ENCODE measurements around the gene KNG1.

Gene KNG1

GRCh38 chr3:186713499-186713898, 3.7 kb upstream of the KNG1 start:
- no peak for DNase-seq

DNA sequence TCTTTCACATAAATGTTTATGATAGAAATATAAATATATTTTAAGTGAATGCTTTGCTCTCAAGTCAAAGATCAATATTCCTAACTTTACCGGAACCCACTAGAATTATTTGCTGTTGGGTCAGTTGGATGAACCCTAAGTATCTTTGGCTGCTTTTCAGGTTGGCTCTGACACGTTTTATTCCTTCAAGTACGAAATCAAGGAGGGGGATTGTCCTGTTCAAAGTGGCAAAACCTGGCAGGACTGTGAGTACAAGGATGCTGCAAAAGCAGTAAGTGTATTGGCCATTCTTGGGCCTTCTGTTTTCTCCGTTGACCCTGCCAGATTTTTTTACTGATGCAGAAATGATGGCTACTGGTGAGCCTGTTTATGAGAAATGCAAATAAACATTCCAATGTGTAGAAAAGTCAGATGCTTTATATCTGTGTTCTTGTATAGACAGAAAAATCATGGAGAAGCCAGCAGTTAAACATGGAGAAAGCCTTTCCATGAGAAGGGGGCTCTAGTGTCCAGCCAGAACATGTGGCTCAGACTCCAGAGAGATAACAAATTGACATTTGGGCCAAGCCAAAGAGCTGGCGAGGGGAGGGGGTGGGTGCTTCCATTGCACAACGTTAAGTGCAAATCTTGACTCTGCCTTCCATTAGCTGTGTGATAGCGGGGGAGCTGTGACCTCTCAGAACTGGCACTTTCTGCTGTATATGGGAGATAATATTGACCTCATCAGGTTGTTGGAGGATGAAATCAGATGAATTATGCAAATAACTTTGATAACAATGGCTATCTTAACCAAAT, 3.0 kb downstream of the KNG1 start:
- DNase-seq, result no peak

GRCh38 chr3:186722457-186722856, 5.3 kb downstream of the KNG1 start:
- no peak for DNase-seq

GRCh38 chr3:186724911-186725310, 7.8 kb downstream of the KNG1 start:
- DNase-seq, result no peak

- DNase-seq, result no peak
Measured at GRCh38 chr3:186732169-186732766, 15.1 kb downstream of the KNG1 start.

DNA sequence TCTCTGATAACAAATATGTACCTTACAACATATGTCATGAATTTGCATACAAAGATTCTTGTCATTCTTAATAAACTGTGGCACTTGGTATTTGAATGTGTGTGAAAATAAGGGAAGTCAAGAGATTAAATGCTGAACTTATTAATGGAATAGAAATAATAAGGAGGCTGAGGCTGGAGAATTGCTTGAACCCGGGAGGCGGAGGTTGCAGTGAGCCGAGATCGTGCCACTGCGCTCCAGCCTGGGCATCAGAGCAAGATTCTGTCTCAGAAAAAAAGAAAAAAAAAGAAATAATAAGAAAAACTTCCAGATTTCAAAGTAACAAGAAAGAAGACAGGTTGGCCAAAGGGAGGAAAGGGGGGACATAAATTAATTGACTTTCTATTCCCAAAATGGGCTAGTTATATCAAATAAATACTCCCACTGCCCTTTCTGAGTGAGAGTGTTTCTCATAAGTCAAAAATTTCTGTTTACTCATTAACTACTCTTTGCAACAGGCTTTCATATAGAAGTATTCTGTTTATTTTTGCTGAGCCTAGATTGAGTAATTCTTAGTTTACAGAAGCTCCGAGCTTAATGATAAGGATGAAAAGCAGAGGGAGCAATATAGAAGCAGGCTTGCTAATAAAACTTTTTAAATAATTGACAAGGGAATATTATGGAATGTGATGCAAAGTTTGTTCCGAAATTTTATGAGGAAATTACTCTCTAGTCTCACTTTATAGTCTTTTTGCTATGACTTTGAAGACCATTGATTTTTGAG, 25.6 kb downstream of the KNG1 start:
- DNase-seq, result no peak

DNA sequence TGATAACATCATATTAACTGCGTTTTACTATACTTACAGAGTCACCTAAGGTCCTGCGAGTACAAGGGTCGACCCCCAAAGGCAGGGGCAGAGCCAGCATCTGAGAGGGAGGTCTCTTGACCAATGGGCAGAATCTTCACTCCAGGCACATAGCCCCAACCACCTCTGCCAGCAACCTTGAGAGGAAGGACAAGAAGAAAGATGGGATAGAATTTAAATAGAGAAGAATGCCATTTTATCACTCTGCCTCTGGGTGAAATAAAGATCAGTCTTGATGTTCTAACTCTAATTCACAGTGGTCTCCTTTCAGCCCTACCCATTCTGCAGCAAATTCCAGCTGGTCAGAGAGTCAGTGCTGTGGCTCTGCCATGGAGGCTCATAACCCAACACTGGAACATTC, 26.5 kb downstream of the KNG1 start:
- DNase-seq, result no peak

GRCh38 chr3:186746008-186746407, 28.8 kb downstream of the KNG1 start:
- DNase-seq, result peak; percentile 49

- DNase-seq, result no peak
Measured at GRCh38 chr3:186750316-186750715, 33.2 kb downstream of the KNG1 start.

DNA sequence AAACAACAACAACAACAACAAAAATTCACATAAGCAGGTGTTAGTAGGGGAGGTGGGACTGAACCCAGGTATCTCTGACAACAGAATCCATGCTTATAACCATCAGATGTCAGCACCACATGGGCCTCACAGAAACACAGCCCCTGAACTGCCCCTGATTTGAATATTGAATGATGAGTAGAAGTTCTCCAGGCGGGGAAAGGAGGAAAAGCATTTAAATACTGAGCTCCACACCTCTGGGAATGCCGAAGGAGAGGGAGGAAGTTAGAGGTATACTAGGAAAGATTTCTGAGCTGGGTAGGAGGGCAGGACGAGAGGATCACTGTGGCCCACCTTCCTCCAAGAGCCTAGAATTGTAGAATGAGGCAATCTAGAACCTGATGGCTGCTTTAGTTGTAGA, 34.3 kb downstream of the KNG1 start:
- no peak for DNase-seq

DNA sequence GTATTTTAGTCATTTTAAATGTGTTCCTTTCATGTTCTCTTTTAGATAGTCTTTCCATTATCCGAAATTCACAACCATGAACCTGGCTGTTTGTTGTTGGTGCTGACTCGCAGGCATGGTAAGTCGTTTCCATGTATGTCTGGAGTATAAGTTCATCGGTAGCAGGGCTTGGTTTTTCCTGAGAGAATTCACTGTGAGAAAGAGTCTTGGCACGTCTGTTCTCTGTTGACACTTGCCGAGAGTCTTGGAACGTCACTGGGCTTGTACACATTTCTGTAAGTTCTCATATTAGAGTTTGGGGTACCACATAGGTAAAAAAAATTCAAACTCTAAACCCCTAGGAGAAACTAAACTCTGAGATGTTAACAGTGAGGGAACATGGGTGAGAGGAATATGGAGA, 36.8 kb downstream of the KNG1 start:
- DNase-seq, result no peak

DNA sequence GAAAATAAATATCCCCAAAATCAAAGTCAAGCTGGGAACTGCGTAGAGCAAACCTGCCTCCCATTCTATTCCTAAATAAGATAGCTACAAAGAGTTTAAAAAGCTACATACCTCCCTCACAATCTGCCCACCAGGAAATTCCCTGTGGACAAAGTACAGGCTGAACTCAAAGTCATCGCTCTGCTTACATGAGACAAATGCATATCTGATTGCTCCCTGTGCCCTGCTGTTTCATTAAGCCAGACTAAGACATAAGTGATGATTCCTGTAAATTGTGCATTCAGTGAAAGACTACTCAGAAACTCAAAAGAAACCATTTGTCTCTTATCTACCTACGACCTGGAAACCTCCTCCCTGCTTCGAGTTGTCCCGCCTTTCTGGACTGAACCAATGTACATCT, 37.7 kb downstream of the KNG1 start:
- no peak for DNase-seq

DNA sequence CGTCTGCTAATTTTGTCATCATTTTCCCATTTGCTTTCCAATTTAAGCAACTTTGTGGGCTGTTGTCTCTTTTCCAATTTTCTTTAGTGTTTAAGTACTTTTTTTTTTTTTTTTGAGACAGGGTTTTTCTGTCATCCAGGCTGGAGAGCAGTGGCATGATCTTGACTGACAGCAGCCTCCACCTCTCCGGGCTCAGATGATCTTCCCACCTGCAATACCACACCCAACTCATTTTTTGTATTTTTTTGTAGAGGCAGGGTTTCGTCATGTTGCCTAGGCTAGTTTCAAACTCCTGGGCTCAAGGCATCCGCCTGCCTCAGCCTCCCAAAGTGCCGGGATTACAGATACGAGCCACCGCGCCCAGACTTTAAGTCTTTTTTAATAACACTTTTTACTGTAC, 40.1 kb downstream of the KNG1 start:
- DNase-seq, result no peak

GRCh38 chr3:186757686-186758220, 40.6 kb downstream of the KNG1 start:
- DNase-seq, result no peak

DNA sequence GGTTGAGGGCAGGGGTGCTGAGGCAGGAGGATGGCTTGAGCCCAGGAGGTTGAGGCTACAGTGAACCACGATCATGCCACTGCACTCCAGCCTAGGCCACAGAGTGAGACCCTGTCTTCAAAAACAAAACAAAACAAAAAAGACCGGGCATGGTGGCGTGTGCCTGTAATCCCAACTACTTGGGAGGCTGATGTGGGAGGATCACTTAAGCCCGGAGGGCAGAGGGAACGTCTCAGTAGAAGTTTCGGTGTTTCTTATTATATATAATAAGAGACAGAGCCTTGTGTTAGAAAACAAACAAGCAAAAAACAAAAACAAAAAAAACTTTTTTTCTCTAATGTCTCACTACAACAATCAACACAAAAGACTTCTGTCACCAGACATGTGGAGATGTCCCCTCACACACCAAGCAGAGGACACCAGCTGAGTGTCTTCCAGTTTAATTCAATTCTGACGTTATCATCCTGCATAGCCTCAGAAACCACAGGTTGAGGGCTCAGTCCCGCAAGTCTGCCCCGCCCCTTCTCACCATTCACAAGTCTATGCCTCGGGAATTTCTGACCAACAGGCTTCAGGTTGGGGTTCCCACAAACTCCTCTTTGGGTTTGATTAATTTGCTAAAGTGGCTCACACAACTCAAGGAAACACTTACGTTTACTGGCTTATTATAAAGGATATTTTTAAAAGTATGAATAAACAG, 42.2 kb downstream of the KNG1 start:
- DNase-seq, result no peak

GRCh38 chr3:186760141-186760833, 43.1 kb downstream of the KNG1 start:
- no peak for DNase-seq

GRCh38 chr3:186760897-186761447, 43.8 kb downstream of the KNG1 start:
- no peak for DNase-seq

GRCh38 chr3:186772281-186772694, 55.1 kb downstream of the KNG1 start:
- no peak for DNase-seq

- peak; percentile 72 for DNase-seq
Measured at GRCh38 chr3:186772701-186773417, 55.7 kb downstream of the KNG1 start.

DNA sequence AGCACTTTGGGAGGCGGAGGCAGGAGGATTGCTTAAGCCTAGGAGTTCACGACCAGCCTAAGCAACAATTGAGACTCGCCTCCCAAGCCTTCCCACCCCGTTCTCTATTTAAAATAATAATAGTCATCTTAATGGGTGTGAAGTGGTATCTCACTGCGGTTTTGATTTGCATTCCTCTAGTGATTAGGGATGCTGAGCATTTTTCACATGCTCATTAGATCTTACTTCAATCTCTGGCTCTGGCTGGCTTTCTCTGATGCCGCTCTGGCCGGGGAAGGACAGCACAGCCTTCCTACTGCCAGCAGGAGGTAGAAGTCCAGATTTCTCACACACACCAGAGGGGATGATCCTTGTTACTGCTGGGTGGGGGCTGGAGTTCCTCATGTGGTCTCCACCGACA, 58.8 kb downstream of the KNG1 start:
- no peak for DNase-seq

- no peak for DNase-seq
Measured at GRCh38 chr3:186779204-186779603, 62.0 kb downstream of the KNG1 start.

All from CD4-positive, alpha-beta T cell treated with Interleukin-15 for 1 hour (primary cell).